Adipose tissue (tissue), 3 donors: ENCODE measurements around the gene PNPLA7. TPM values are rescaled to one million over a fixed set of nuclear protein-coding genes. Genes with fewer than 3 reads are reported as not detected.
"Not testable (repeated sequence)": the region's sequence is repeated elsewhere in the genome, so short reads cannot be mapped to it uniquely, and the experiment has no call there.

Experiments used
- H3K27ac ChIP-seq: one replicate; pipeline ENCODE4 v1.5.1; 2013; ENCODE audit warnings: low read depth, low read length
- WGBS, 3 donors: extraction: QIAGEN DNeasy Blood & Tissue Kit; methylation state at CpG; one replicate each; pipeline ENCODE4 v1.1.7; 2013; 5-methylcytosine and 5-hydroxymethylcytosine counted together
- polyA plus RNA-seq, 3 donors: library from polyadenylated mRNA; stranded (reverse); fragments of 200-250 nt; gene quantifications; one replicate each; pipeline ENCODE4 v1.2.3, GENCODE V29; 2013
- donor health status: healthy with polysubstance abuse.
- donor health status: Bipolar disorder and iron deficiency.
- donor health status: healthy.

The PNPLA7 gene
- polyA plus RNA-seq, 3 donors = 6.8 to 23.4 (median 22.3) TPM

- H3K27ac ChIP-seq = no peak overlapping the region
- WGBS, 3 donors = 70 to 85% (median 75%) methylated on average over 18 of the region's 18 CpGs
These were observed 124.1 kb downstream of the PNPLA7 start for GRCh38 chr9:137426018-137426681.

GRCh38 chr9:137423514-137424291 lies 126.5 kb downstream of the PNPLA7 start:
- 11 to 15% (median 11%) methylated on average over 51 to 77 of the region's 77 CpGs for WGBS, 3 donors
- no peak overlapping the region for H3K27ac ChIP-seq

GRCh38 chr9:137422604-137423513 lies 127.3 kb downstream of the PNPLA7 start, which contains the start of the genes EXD3 and NOXA1:
Gene EXD3 (minus strand): TSS chr9:137423162. CDS start chr9:137395357, 27,805 bp downstream.
Gene NOXA1 (plus strand): TSS chr9:137423393. CDS start chr9:137423530, 137 bp downstream.
- 1% methylated on average over 70 to 113 of the region's 113 CpGs for WGBS, 3 donors
- H3K27ac ChIP-seq = no peak within 1 kb of the TSS

- H3K27ac ChIP-seq = no peak overlapping the region
- WGBS, 3 donors = 4 to 5% (median 5%) methylated on average over 11 of the region's 11 CpGs
These were observed 128.2 kb downstream of the PNPLA7 start for GRCh38 chr9:137421838-137422603.

GRCh38 chr9:137417161-137418021 lies 132.8 kb downstream of the PNPLA7 start:
- 75 to 89% (median 85%) methylated on average over 94 to 99 of the region's 99 CpGs for WGBS, 3 donors
- no peak overlapping the region for H3K27ac ChIP-seq

GRCh38 chr9:137416563-137417151 lies 133.5 kb downstream of the PNPLA7 start:
- no peak overlapping the region for H3K27ac ChIP-seq
- WGBS, 3 donors = 82 to 91% (median 89%) methylated on average over 39 to 45 of the region's 45 CpGs

- WGBS, 3 donors = 93 to 97% (median 94%) methylated on average over 20 to 23 of the region's 23 CpGs
- H3K27ac ChIP-seq = no peak overlapping the region
These were observed 134.1 kb downstream of the PNPLA7 start for GRCh38 chr9:137416006-137416562.

- WGBS, 3 donors = 89 to 94% (median 94%) methylated on average over 5 of the region's 5 CpGs
- no peak overlapping the region for H3K27ac ChIP-seq
These were observed 134.8 kb downstream of the PNPLA7 start for GRCh38 chr9:137415451-137415850.

- 72 to 82% (median 75%) methylated on average over 10 of the region's 10 CpGs for WGBS, 3 donors
- H3K27ac ChIP-seq = no peak overlapping the region
These were observed 137.8 kb downstream of the PNPLA7 start for GRCh38 chr9:137412431-137412830.

- H3K27ac ChIP-seq = no peak overlapping the region
These were observed 138.4 kb downstream of the PNPLA7 start for GRCh38 chr9:137411645-137412380.

GRCh38 chr9:137411260-137411644 lies 138.9 kb downstream of the PNPLA7 start:
- H3K27ac ChIP-seq = no peak overlapping the region
- 20 to 71% (median 27%) methylated on average over 9 to 17 of the region's 17 CpGs for WGBS, 3 donors

More at GRCh38 chr9:137411645-137412380, 138.4 kb downstream of the PNPLA7 start:
- WGBS, 3 donors = 22 to 59% (median 28%) methylated on average over 23 to 29 of the region's 30 CpGs

- no peak overlapping the region for H3K27ac ChIP-seq
- WGBS, 3 donors = 80 to 86% (median 80%) methylated on average over 15 of the region's 15 CpGs
These were observed 139.3 kb downstream of the PNPLA7 start for GRCh38 chr9:137410891-137411249.

GRCh38 chr9:137410236-137410890 lies 139.8 kb downstream of the PNPLA7 start:
- H3K27ac ChIP-seq = not testable (repeated sequence)
- 65 to 80% (median 77%) methylated on average over 17 to 18 of the region's 18 CpGs for WGBS, 3 donors
